ENCODE measurements around the gene VSTM2L.

VSTM2L gene

GRCh38 chr20:37919389-37920040, 16.6 kb downstream of the VSTM2L start:
- no peak for DNase-seq (ENCODE audit: low spot score)

- DNase-seq (ENCODE audit: low spot score): no peak
These were observed 17.3 kb downstream of the VSTM2L start for GRCh38 chr20:37920270-37920669.

- DNase-seq (ENCODE audit: low spot score): no peak
These were observed 17.9 kb downstream of the VSTM2L start for GRCh38 chr20:37920679-37921322.

GRCh38 chr20:37921341-37921929, 18.5 kb downstream of the VSTM2L start:
- no peak for DNase-seq (ENCODE audit: low spot score)

GRCh38 chr20:37922016-37922415, 19.1 kb downstream of the VSTM2L start:
- no peak for DNase-seq (ENCODE audit: low spot score)

GRCh38 chr20:37925265-37926165, 22.6 kb downstream of the VSTM2L start:
- DNase-seq (ENCODE audit: low spot score): no peak

- no peak for DNase-seq (ENCODE audit: low spot score)
These were observed 23.7 kb downstream of the VSTM2L start for GRCh38 chr20:37926612-37927011.

GRCh38 chr20:37927410-37928095, 24.6 kb downstream of the VSTM2L start:
- DNase-seq (ENCODE audit: low spot score): no peak

GRCh38 chr20:37928996-37929682, 26.2 kb downstream of the VSTM2L start:
- DNase-seq (ENCODE audit: low spot score): no peak

GRCh38 chr20:37929683-37930014, 26.7 kb downstream of the VSTM2L start:
- DNase-seq (ENCODE audit: low spot score): no peak

- DNase-seq (ENCODE audit: low spot score): no peak
These were observed 28.4 kb downstream of the VSTM2L start for GRCh38 chr20:37931153-37931922.

GRCh38 chr20:37932074-37932473, 29.1 kb downstream of the VSTM2L start:
- DNase-seq (ENCODE audit: low spot score): no peak

- no peak for DNase-seq (ENCODE audit: low spot score)
These were observed 30.0 kb downstream of the VSTM2L start for GRCh38 chr20:37932919-37933318.

GRCh38 chr20:37933786-37934633, 31.1 kb downstream of the VSTM2L start:
- DNase-seq (ENCODE audit: low spot score): no peak

GRCh38 chr20:37934634-37935375, 31.9 kb downstream of the VSTM2L start:
- no peak for DNase-seq (ENCODE audit: low spot score)

- no peak for DNase-seq (ENCODE audit: low spot score)
These were observed 32.5 kb downstream of the VSTM2L start for GRCh38 chr20:37935435-37935834.

- DNase-seq (ENCODE audit: low spot score): no peak
These were observed 33.1 kb downstream of the VSTM2L start for GRCh38 chr20:37936041-37936440.

- DNase-seq (ENCODE audit: low spot score): no peak
These were observed 33.5 kb downstream of the VSTM2L start for GRCh38 chr20:37936451-37936850.

GRCh38 chr20:37937686-37938085, 34.8 kb downstream of the VSTM2L start:
- DNase-seq (ENCODE audit: low spot score): no peak

Data from left forelimb (tissue), 1 donor.